Duodenal mucosa (tissue), 2 donors: ENCODE data around the gene TSSK2.

Experiments used
- H3K27ac ChIP-seq: one replicate; pipeline ENCODE4 v1.7.0; 2013; ENCODE audit warnings: low read depth, low read length
- H3K27me3 ChIP-seq, 2 donors: one replicate each; pipeline ENCODE4 v1.7.0; 2013; ENCODE audit warnings: low read length in 2 of 2, control low read depth in 1 of 2; ENCODE audit not compliant: insufficient read depth in 2 of 2, control insufficient read depth in 1 of 2
- H3K36me3 ChIP-seq, 2 donors: one replicate each; pipeline ENCODE4 v1.7.0; 2013; ENCODE audit warnings: low read length in 2 of 2, control low read depth in 1 of 2; ENCODE audit not compliant: insufficient read depth in 2 of 2, control insufficient read depth in 1 of 2
- H3K4me1 ChIP-seq, 2 donors: one replicate each; pipeline ENCODE4 v1.7.0; 2013; ENCODE audit warnings: low read length in 2 of 2, control low read depth in 1 of 2; ENCODE audit not compliant: insufficient read depth in 2 of 2, control insufficient read depth in 1 of 2
- H3K4me3 ChIP-seq, 2 donors: one replicate each; pipeline ENCODE4 v1.7.0; 2013; ENCODE audit warnings: low read length in 2 of 2, low read depth in 1 of 2
- H3K9ac ChIP-seq, 2 donors: one replicate each; pipeline ENCODE4 v1.7.0; 2013; ENCODE audit warnings: low read length in 2 of 2, low read depth in 1 of 2
- H3K9me3 ChIP-seq, 2 donors: one replicate each; pipeline ENCODE4 v1.7.0; 2013; ENCODE audit warnings: low read length in 2 of 2, control low read depth in 1 of 2; ENCODE audit not compliant: control insufficient read depth in 1 of 2

TSSK2 gene

GRCh38 chr22:19122752-19123492 is 8.2 kb upstream of the TSSK2 start:
- H3K9me3 ChIP-seq: no peaks in the 10 kb centered on the region
- H3K36me3 ChIP-seq: no peaks in the 10 kb centered on the region
- H3K27ac ChIP-seq: no peak overlapping the region
- H3K27me3 ChIP-seq: no peaks in the 10 kb centered on the region
- peaks cover 35 to 36% of the 10 kb centered on the region in 2 donors for H3K4me1 ChIP-seq
- H3K4me3 ChIP-seq: peak overlapping the region; percentile 64 to 65
- H3K9ac ChIP-seq: peak overlapping the region; percentile 44 to 52

GRCh38 chr22:19123936-19124335 is 7.2 kb upstream of the TSSK2 start:
- Histone ChIP-seq H3K9me3 (no peaks in the 10 kb centered on the region), H3K27ac (no peak overlapping the region), H3K27me3 (no peaks in the 10 kb centered on the region), H3K4me1 (peaks cover 25 to 26% of the 10 kb centered on the region in 2 donors), H3K9ac (no peak overlapping the region), H3K4me3 (no peak overlapping the region), H3K36me3 (no peaks in the 10 kb centered on the region)

- no peaks in the 10 kb centered on the region for H3K9me3 ChIP-seq
- no peak overlapping the region for H3K4me3 ChIP-seq
- peaks cover 23% of the 10 kb centered on the region in 2 donors for H3K4me1 ChIP-seq
- H3K36me3 ChIP-seq: no peaks in the 10 kb centered on the region
- H3K27ac ChIP-seq: no peak overlapping the region
- H3K27me3 ChIP-seq: no peaks in the 10 kb centered on the region
- H3K9ac ChIP-seq: no peak overlapping the region
Measured at GRCh38 chr22:19124377-19124776, 6.7 kb upstream of the TSSK2 start.

DNA sequence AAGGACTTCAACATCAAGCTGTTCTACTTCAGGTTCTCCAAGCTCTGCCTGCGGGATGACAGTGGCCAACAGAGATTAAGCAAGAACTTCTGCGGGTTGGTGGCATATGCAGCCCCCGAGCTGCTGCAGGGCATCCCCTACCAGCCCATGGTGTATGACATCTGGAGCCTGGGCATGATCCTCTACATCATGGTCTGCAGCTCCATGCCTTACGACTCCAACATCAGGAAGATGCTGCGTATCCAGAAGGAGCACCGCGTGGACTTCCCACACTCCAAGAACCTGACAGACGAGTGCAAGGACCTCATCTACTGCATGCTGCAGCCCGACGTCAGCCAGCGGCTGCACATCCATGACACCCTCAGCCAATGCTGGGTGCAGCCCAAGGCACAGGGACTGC is 6.1 kb upstream of the TSSK2 start:
- no peaks in the 10 kb centered on the region for H3K36me3 ChIP-seq
- H3K27me3 ChIP-seq: no peaks in the 10 kb centered on the region
- no peak overlapping the region for H3K9ac ChIP-seq
- no peaks in the 10 kb centered on the region for H3K9me3 ChIP-seq
- H3K4me1 ChIP-seq: peaks cover 19 to 21% of the 10 kb centered on the region in 2 donors
- H3K4me3 ChIP-seq: no peak overlapping the region
- no peak overlapping the region for H3K27ac ChIP-seq

DNA sequence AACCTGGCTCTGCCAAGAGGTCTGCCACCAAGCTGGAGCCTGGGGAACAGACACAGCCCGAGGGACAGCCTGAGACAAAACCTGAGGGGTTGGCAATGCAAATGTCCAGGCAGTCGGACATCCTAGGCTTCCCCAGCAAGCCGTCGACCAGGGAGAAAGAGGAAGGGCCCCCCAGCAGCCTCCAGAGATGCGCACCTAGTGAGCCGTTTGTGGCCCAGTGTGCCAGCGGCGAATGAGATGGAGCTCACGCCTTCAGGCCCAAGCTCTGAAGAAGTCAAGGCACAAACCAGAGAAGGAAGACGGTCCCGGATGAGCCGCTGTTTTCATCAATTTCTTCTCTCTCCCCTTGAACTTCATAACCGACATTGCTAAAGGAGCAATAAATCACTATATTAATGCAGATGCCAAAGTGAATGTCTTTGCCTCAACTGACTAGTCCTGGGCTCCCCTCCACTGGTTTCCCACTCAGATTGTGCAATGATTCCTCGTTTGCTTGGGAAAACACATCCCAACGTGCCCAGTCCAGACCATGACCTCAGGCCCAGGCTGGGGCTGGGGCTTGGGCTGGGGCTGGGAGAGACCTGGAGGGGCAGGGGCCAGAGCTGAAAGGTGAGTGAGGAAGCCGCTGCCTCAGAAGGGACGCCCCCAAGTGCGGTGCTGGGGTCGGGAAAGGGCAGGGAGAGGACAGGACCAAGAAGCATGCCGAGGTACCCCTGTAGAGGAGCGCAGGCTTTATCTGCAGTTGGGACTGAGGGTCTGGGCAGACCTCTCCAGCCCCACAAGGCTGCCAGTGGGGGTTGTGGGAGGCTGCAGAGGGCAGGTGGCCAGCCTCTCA is 5.4 kb upstream of the TSSK2 start:
- Histone ChIP-seq H3K27me3 (no peaks in the 10 kb centered on the region), H3K36me3 (no peaks in the 10 kb centered on the region), H3K4me3 (no peak overlapping the region), H3K9ac (no peak overlapping the region), H3K4me1 (peaks cover 12 to 15% of the 10 kb centered on the region in 2 donors), H3K27ac (no peak overlapping the region), H3K9me3 (no peaks in the 10 kb centered on the region)

DNA sequence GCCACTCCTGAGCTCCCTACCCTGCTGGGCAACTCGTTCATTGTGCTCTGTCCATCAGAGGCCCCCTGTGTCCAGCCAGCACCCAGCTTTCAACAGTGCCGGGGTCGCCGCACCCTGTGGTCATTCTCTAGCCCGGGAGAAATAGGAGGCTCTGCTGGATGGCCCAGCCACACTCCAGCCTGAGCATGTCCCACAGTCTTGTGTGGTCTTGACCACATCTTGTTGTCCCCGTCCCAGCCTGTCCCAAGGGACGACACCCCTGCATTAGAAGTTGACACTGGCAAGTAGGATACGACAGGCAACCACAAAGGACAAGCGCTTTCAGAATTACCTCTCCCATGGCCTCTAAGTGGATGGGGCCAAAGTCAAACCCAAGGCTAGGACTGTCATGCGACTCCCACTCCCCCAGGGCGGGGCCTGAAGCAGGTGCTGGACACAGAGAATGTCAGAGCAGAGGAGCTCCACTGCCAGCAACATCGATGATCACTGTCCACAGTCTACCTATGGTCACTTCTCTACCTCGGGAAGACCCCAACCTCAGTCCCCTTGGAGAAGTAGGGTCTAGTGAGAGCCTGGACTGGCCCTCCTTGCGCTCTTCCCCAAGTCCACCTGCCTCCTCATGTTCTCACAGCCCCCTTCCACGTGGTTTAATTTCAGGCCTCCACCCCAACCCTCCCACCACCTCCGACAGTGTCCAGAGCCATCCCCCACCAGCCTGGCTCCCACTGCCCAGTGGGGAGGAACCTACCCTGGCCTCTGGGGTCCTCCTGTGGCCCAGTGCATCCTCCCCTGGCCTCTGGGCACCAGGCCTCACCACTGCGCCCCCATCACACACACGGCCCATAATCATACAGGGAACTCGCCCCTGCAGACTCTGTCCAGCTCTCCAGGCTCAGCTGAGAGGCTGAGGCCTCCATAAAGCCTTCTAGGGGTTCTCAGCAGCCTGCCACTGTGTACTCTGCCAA is 4.5 kb upstream of the TSSK2 start:
- no peak overlapping the region for H3K27ac ChIP-seq
- H3K4me3 ChIP-seq: no peak overlapping the region
- peaks cover 0 to 4% of the 10 kb centered on the region in 2 donors for H3K36me3 ChIP-seq
- no peak overlapping the region for H3K9ac ChIP-seq
- H3K27me3 ChIP-seq: no peaks in the 10 kb centered on the region
- peaks cover 6% of the 10 kb centered on the region in 2 donors for H3K4me1 ChIP-seq
- no peaks in the 10 kb centered on the region for H3K9me3 ChIP-seq

GRCh38 chr22:19127329-19128008 is 3.6 kb upstream of the TSSK2 start:
- H3K27ac ChIP-seq: no peak overlapping the region
- H3K4me1 ChIP-seq: peaks cover 6% of the 10 kb centered on the region in 2 donors
- no peak overlapping the region for H3K9ac ChIP-seq
- no peak overlapping the region for H3K4me3 ChIP-seq
- no peaks in the 10 kb centered on the region for H3K9me3 ChIP-seq
- no peaks in the 10 kb centered on the region for H3K27me3 ChIP-seq
- H3K36me3 ChIP-seq: peaks cover 0 to 13% of the 10 kb centered on the region in 2 donors

- no peak overlapping the region for H3K27ac ChIP-seq
- no peak overlapping the region for H3K4me3 ChIP-seq
Measured at GRCh38 chr22:19128009-19128401, 3.1 kb upstream of the TSSK2 start.

GRCh38 chr22:19128946-19129727 is 2.0 kb upstream of the TSSK2 start:
- Histone ChIP-seq H3K9me3 (no peaks in the 10 kb centered on the region), H3K9ac (no peak overlapping the region), H3K27ac (no peak overlapping the region), H3K36me3 (peaks cover 0 to 28% of the 10 kb centered on the region in 2 donors), H3K4me3 (no peak overlapping the region), H3K4me1 (no peaks in the 10 kb centered on the region), H3K27me3 (no peaks in the 10 kb centered on the region)

More at GRCh38 chr22:19128009-19128401, 3.1 kb upstream of the TSSK2 start:
- peaks cover 0 to 17% of the 10 kb centered on the region in 2 donors for H3K36me3 ChIP-seq
- H3K9ac ChIP-seq: no peak overlapping the region
- H3K9me3 ChIP-seq: no peaks in the 10 kb centered on the region
- H3K27me3 ChIP-seq: no peaks in the 10 kb centered on the region
- H3K4me1 ChIP-seq: peaks cover 2% of the 10 kb centered on the region in 2 donors
